HG03025 (cell line): ENCODE results near the gene SLC4A11.
"Not testable (repeated sequence)": the region's sequence is repeated elsewhere in the genome, so short reads cannot be mapped to it uniquely, and the experiment has no call there.

ENCODE experiments used
- ATAC-seq: cut with Tn5 transposase; IDR thresholded peaks from one replicate; pipeline ENCODE4 v1.9.1; 2021; ENCODE audit warnings: mild to moderate bottlenecking, moderate library complexity; ENCODE audit not compliant: unreplicated experiment, low FRiP score

SLC4A11 gene

DNA sequence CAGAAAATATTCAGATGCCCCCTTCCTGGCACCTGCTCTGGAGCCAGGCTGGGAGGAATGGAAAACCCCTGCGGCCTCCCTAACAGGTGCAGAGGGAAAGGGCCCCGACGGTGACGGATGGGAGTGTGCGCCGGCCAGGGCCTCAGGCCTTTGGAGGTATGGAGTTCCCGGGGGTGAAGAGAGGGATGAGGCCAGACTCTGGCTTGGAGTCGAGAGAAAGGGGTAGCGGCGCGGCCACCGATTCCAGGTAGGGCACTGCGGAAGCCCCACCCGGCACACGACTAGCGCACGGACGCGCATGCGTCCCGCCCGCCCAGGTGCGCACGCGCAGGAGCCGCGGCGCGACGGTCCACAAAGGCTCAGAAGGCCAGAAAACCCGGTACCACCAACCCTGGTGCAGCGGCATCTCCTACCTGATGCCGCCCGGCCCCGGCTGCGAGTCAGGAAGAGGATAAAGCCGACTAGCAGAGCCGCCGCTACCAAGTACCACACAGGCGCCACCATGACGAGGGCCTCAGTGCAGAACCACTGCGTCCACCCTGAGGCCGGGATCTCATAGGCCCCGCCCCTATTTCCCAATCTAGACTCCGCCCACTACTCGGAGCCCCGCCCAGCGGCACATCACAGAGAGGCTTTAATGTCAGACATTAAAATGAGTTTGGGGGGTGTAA, 34.7 kb downstream of the SLC4A11 start, which contains the start of gene DDRGK1:
Gene DDRGK1 (minus strand): TSS at position 559 of the 671 bp plus-strand sequence. CDS start 55 bp downstream, at position 504.
- peak; percentile 58 for ATAC-seq

DNA sequence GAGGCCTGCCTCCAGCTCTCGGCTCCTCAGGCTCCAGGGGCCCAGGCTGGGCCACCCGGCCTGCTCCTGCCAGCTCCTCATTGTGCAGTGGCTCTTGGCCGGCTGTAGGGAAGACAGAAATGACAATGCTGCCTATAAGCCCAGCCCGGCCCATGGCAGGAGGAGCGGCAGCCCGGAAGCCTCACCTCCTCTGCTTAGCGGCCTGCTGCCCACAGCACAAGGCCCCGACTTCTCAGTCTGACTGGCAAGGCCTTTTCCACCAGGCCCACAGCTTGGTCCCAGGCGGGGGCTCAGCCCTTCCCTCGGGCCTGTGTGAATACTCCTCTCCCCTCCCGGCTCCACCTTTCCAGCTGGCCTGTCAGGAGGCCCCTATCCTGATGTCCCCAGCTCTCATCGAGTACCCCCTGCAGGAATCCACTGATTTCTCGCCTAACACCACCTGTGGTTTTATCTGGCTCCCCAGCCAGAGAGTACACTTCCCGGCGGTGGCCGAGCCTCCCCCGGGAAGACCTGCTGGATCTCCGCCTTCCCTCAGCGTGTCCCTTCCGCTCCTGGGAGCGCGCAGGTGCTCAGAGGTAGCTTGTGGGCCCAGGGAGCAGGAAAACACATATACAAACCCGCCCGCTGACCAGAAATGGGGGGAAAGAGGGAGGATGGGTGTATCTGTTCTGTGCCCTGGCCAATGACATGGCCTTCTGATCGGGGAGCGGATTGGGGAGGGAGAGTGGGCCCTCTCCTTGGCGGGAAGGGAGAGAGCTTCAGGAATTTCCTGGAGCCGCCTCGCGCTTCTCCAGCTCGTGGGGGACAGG, 35.5 kb downstream of the SLC4A11 start:
- ATAC-seq, result no peak

DNA sequence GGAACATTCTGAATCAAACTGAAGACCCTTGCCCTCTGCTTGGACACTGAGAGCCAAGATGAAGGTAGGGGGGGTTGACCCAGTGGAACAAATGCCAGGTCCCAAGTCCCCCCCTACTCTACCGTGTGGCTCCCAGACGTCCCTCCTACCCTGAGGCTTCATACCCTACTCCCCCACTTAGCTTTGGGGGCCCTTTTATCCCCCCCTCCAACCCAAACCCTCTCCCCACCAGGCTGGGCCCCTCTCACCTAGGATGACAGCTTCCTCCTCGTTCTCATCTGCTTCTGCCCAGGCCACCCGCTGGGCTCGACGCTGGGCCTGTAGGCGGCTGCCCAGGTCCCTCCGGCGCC, 36.0 kb downstream of the SLC4A11 start:
- no peak for ATAC-seq

DNA sequence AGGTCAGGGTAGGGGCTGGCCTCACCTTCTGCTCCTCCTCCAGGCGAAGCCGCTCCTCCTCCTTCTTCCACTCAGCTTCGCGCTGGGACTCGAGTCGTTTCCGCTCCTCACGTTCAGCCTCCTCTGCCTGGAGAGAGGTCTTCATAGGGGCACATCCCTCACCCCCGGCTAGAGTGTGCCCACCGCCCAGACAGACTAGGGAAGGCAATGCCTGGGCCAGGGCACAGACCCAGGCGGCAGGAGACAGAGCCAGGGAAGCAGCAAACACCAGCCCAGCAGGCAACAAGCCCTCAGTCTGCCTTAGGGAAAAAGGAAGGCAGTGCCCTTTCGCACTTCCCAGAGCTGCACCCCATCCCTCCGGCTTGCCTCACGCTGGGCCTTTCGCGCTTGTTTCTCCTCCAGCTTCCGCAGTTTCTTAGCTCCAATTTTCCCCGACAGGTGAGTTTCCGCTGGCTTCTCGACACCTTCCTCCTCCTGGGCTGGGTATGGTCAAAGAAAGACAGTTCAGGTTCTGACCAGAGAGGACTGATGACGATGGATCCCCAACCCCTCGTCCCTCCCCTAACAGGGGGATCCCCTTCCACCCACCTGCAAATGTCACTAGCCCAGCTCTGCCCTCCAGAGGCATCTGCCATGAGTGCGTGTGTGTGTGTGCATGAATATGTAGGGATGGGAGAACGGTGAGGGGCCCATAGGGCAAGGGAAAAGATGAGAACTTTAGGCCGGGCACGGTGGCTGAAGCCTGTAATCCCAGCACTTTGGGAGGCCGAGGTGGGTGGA, 38.8 kb downstream of the SLC4A11 start:
- ATAC-seq, result no peak

DNA sequence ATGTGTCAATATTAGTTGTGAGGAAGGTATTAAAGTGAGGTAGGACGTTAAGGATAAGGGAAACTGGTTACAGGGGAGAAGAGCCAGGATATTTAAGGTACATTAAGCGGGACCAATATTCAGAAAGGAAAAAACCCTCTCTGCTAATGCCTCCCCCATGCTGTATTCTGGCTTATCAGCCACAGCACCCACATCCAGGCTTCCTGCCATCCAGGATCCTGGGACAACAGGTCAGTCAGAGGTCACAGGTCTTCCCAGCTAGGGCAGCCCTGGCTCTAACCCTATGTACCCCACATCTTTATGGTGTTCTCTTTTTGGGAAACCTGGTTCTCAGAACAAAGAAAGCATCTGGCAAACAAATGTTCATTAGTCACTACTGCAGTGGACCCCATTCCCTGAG, 39.8 kb downstream of the SLC4A11 start:
- ATAC-seq, result no peak

DNA sequence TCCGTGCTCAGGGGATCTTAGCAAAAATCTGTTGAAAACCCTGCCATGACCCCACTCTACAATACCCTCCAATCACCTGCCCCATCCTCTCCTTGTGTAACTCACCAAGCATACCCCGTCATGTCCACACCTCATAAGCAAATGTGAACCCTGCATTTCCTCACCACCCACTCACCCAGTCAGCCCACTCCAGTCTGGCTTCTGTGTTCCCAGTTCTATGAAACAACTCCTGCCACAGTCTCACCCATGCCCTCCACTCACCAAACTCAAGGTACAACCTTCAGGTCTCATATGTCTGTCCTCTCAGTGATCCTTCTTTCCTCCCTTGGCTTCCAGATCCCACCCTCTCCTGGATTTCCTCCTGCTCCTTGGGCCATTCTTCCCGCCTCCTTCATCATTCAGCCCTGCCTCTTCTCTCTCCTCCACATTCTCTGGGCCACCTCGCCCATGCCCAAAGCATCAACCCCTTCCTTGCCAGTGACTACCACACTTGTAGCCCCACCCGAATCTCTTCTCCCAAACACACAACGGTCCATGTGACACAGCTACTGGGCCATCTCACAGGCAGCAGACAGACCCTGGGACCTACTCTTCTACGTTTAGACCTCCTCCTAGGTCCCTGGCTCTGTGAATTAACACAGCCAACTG, 43.3 kb downstream of the SLC4A11 start:
- ATAC-seq, result no peak

DNA sequence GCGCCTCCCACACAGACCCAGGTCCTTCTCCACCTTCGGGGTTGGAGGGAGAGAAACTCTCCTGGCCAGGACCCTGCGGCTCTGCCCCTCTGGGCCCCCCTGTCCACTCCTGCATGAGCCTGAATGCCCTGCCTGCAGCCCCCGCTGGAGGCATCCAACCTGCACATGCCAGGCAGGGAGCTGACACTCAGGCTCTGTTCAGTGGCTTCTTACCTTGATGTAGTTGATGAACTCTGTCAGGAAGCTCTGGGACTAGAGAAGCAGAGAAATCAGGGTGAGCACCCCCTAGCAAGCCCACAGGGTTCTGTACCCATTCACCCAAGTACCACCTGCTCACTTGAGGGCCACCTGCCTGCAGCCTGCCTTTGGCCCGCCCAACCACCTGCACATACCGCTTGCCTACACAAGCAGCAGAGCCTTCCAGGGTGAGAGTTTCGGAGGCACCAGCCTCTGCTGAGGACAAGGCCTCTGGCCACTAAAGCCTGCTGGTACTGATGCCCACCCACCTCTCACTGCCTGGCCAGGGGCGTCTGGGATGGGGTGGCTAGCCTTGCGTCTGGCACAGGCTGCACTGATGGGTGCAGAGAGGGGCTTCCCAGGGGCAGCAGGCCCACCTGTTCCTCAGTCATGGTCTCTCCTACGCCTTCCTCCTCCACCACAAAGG, 44.2 kb downstream of the SLC4A11 start:
- no peak for ATAC-seq

DNA sequence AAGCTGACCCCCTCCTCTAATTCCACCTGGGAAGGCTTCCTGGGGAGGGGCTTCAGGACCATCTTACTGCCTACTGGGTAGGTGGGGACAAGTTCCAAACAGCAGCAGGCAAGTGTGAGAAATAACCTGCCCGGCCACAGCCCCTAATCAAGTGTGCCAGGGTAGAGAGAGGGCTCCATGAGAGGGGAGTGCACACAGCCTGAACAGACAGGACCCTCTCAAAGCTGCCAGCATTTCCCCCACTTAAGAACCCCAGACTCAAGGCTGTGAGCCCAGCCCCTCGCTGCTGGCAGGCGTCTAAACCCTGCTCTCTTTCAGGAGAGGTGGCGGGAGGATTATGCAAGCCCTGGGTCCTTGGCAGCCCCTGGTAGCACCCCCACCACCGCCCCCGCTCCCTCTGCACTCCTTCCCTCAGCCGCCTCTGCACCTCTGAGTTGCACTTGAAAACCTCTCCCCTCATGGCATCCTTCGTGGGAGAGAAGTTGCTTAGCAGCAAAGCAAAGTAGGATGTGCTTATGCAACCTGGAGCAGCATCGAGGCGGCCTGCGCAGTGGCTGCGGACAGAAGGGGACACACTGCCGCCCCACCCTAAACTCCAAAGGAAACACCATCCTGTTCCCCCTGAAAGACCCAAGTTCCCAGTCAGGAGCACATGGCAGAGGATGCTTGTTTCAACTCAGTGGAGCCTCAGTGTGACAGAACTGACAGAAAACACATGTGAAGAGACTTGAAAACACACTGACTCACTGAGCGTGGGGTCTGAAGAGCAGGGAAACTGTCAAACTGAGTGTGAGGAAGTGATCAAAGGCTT, 45.0 kb downstream of the SLC4A11 start:
- ATAC-seq, result no peak

DNA sequence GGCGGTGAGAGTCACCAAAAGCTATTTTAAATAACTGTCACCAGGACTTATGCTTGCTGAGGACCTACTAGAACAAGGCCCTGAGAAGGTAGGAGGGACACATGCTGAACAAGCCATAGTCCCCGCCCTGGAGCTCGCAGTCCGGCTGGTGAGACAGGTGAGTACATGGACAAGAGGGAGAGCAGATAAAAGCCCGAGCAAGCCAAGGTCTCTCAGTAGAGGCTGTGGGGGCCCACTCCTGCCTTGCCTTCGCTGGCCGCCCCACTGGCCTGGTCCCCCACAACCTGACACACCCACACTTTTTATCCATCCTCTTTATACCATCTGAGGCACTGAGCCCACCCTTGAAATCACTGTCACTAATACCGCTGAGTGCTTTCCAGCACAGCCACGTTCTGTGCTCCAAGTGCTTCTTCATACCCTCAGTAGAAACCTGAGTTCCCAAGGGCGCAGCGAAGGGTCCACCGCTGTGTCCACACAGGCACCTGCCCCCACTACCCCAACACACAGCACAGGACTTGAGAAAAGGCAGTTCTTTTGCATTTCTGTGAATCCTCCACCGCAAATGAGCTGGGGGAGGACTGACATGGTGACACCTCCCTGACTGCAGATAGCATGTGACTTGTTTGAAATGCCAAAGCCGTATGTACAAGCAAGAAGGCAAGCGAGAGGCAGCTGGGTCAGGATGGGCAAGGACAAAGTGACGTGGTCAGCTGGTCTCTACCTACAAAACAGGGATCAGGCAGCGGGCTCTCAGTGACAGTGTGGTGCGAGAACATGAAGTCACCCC, 46.6 kb downstream of the SLC4A11 start:
- ATAC-seq, result no peak

DNA sequence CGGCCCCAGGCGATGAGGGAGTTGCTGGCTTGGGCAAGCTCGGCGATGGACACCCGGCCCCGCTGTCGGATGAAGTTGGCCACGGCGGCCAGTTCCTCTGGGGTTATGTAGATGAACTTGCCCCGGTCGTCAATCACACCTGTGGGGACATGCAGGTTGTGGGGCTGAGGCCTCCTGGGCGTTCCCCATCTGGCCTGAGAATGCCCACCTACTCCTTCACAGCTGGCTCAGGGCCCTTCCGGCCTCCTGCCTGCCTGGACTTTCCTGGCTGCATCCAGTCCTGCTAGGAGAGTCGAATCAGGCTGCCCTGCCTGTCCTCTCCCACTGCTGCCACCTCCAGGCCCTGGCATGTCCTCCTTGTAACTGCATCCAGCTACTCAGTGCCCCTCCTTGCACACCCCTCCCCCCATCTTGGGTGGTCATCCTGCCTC, 48.3 kb downstream of the SLC4A11 start:
- ATAC-seq, result no peak

DNA sequence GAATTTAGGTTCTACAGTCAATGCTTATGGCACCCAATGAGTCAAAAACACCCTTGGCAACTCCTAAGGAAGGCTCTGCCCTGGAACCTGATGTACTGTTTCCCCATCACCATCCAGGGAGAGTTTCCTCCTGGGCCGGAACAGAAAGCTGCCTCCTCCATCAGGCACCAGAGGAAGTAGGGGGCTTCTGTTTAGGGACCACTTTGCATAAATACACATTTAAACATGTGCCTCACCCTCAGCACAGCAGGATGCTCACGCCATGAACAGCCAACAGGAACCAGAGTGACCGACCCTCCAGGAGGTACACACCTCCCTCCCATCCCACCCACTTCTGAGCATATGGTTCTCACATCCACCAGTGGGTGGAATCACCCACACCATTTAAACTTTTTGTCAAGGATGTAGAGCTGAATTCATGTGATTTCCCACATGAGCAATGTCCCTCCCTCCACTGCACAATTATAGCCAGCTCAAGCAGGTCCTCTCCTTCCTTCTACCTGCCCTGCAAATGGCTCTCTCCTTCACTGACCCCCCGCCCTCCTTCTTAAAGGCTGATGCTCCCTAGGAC, 49.3 kb downstream of the SLC4A11 start:
- no peak for ATAC-seq

DNA sequence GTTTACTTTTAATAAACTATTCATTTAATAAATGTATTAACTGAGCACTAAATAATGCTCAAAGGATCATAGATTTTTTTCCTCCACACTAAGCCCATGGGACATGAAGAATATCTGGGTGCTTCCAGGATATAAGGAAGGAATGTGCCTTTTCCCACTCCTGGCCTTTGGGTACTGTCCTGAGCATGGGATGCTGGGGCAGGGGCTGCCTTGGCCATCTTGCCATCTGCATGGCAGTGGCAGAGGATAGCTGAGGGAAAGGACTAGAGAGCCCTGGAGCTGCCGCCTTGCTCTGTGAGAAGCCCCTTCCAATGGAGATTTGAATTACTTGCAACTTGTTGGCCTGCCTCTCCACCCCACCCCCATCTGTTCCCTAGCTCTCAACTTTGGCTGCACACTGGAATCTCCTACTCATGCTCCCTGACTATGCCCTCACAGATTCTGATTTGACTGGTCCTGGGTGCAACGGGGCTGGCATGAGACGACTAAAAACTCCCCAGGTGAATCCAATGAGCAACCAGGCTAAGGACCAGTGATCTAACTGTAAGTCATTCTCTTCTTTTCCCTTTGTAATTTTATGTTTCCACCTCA, 50.1 kb downstream of the SLC4A11 start:
- no peak for ATAC-seq

DNA sequence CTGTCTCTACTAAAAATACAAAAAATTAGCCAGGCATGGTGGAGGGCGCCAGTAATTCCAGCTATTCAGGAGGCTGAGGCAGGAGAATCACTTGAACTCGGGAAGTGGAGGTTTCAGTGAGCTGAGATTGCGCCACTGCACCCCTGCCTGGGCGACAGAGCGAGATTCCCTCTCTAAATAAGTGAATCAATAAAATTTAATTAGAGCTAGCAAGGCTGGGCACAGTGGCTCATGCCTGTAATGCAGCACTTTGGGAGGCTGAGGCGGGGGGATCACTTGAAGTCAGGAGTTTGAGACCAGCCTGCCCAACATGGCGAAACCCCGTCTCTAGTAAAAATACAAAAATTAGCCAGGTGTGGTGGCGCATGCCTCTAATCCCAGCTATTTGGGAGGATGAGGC, 51.1 kb downstream of the SLC4A11 start:
- ATAC-seq, result not testable (repeated sequence)

DNA sequence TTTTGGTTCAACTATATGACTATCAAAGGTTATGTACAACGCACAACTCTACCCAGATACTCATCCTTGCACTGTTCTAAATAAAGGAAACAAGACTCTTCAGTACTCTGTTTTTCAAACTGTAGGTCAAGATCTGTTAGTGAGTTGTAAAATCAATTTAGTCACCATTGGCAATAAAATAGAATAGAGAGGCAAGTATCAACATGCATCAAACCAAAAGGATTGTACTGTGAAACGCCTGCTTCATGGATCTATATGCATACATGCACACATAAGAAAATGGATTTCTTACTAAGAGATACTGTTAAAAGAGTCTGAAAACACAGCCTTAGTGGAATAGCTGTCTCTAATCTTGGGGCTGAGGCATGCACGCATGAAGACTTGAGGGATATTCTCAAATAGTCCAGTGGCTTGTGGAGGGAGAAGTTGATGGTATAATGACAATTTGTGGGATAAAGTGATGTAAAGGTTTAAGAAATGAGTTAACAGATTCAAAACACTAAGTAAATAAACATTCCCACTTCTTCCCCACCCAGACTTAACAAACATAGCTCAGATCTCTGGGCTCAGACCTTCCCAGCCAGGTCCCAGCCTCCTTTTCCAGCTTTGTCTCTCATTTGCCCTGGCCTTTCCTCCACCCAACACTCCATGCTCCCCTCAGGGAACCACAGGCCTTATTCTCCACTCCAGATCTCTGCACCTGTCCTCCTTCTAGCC, 54.9 kb downstream of the SLC4A11 start:
- ATAC-seq, result no peak

DNA sequence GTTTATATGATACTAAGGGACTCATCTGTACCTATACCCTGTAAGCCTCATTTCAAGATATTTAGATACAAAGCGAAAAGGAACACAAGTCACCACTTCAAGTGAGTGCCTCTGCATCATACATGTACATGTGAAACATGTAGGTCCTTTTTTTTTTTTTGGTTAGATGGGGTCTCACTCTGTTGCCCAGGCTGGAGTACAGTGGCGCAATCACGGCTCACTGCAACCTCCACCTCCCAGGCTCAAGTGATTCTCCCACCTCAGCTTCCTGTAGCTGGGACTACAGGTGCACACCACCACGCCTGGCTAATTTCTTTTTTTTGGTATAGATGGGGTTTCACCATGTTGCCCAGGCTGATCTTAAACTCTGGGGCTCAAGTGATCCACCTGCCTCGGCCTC, 56.6 kb downstream of the SLC4A11 start:
- not testable (repeated sequence) for ATAC-seq

DNA sequence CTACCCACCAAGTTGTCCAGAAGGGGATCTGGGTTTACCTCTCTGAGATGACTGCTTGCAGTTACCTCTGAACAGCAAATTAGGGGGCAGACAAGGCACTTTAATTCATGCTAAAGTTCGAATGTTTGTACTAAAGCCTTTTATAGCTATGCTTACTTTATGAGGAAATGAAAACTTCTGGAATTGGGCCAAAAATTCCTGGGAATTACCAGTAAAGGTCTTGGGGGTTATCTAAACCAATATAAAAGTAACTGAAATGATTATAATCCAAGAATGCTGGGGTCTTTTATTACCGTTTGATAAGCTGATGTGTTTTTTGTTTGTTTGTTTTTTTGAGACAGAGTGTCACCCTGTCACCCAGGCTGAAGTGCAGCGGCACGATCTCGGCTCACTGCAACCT, 57.7 kb downstream of the SLC4A11 start:
- no peak for ATAC-seq

DNA sequence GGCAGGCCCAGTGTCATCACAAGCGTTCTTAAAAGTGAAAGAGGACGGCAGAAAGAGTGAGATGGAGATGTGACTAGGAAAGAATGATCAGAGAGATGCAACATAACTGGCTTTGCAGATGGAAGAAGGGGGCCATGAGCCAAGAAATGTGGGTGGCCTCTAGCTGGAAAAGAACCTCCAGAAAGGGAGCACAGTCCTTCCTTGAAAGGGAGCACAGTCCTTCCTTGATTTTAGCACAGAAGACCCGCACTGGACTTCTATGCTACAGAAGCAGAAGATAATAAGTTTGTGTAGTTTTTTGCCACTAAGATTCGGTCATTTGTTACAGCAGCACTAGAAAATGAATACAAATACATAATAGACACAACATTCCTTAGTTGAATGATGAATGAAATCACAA, 58.7 kb downstream of the SLC4A11 start:
- ATAC-seq, result no peak
